Psoas muscle (tissue), 8 donors: ENCODE results near the gene TMEM200A. TPM values are rescaled to one million over a fixed set of nuclear protein-coding genes. Genes with fewer than 3 reads are reported as not detected.

Experiments used
- ATAC-seq, 4 donors: fragments of 200-7000 bp; cut with Tn5 transposase; one replicate each; pipeline ENCODE4 v1.9.1; 2020; ENCODE audit warnings: moderate library complexity in 3 of 4, mild to moderate bottlenecking in 2 of 4
- DNase-seq, 2 donors: peaks; one replicate each; pipeline ENCODE4 v3.0.0-alpha.2; 2020
- H3K27ac ChIP-seq: fragments of 200-600 bp; one replicate; pipeline ENCODE4 v1.8.0; 2022
- H3K27me3 ChIP-seq, 3 donors: fragments of 200-600 bp in 1 of 3; one replicate each; pipeline versions ENCODE4 v1.6.1 to v1.8.0; 2013 to 2022; ENCODE audit warnings: low read length in 2 of 3, mild to moderate bottlenecking in 2 of 3, moderate library complexity in 1 of 3; ENCODE audit not compliant: insufficient read depth in 3 of 3
- H3K36me3 ChIP-seq, 2 donors: fragments of 200-600 bp in 1 of 2; one replicate each; pipeline versions ENCODE4 v1.6.1 to v1.8.0; 2013 to 2022; ENCODE audit warnings: low read depth in 1 of 2, mild to moderate bottlenecking in 1 of 2, moderate library complexity in 1 of 2; ENCODE audit not compliant: insufficient read depth in 1 of 2
- H3K4me1 ChIP-seq: fragments of 200-600 bp; one replicate; pipeline ENCODE4 v1.8.0; 2022
- H3K4me3 ChIP-seq: fragments of 200-600 bp; one replicate; pipeline ENCODE4 v1.8.0; 2022; ENCODE audit warnings: mild to moderate bottlenecking
- H3K9me3 ChIP-seq: fragments of 200-600 bp; one replicate; pipeline ENCODE4 v1.8.0; 2022
- CTCF ChIP-seq: fragments of 200-600 bp; IDR thresholded peaks from one replicate; pipeline ENCODE4 v1.8.0; 2022; ENCODE audit warnings: antibody characterized with exemption
- WGBS, 3 donors: extraction: QIAGEN DNeasy Blood & Tissue Kit; methylation state at CpG; one replicate each; pipeline versions ENCODE4 v1.1.6 to v1.1.7; 2013; 5-methylcytosine and 5-hydroxymethylcytosine counted together
- intact Hi-C, 2 donors: fragments of 100-400 bp; cut with DNase I; formaldehyde crosslinking; loops; one replicate each; pipeline versions ENCODE4 v1.11.0 to v1.14.2; 2022
- polyA plus RNA-seq, 3 donors: library from polyadenylated mRNA; stranded (reverse); fragments of 200-250 nt; gene quantifications; one replicate each; pipeline ENCODE4 v1.2.3, GENCODE V29; 2013
- total RNA-seq, 4 donors: library from RNA; stranded (reverse); fragmentation: NEBNext Ultra II Directional in 2 of 4; extraction: Animal tissue kit (Norgen Biotek cat#: 25700) in 2 of 4; gene quantifications; one replicate each; pipeline versions ENCODE4 v1.2.1 to v1.2.4, GENCODE V29; 2021 to 2023
- donor health status: healthy with polysubstance abuse.
- donor health status: DM: no; HTN: no; CAD: no; lungs with moderate emphysema.
- donor health status: Bipolar disorder and iron deficiency.
- donor health status: healthy.
- donor health status: DM: yes; HTN: yes; CAD: no.
- donor health status: DM: no; HTN: no; CAD: no.
- donor health status: DM: no; HTN: no; CAD: no.
- donor health status: DM: yes; HTN: yes; CAD: no.

TMEM200A gene
- total and polyA plus RNA-seq, 7 donors, result 0.05 to 0.81 (median 0.12) TPM

GRCh38 chr6:130377915-130378314, 12.1 kb downstream of the TMEM200A start:
- Histone ChIP-seq H3K27me3 (no peaks in the 10 kb centered on the region), H3K36me3 (no peaks in the 10 kb centered on the region), H3K9me3 (no peaks in the 10 kb centered on the region), H3K4me1 (no peaks in the 10 kb centered on the region), H3K4me3 (no peak overlapping the region), H3K27ac (no peak overlapping the region)
- 93 to 96% (median 94%) methylated on average over 2 of the region's 2 CpGs for WGBS, 3 donors
- intact Hi-C loops, result no loop called here
- TF ChIP-seq CTCF, result no peak
- no peak for DNase-seq
- no peak for ATAC-seq

GRCh38 chr6:130379223-130379622, 13.4 kb downstream of the TMEM200A start:
- no peak overlapping the region for H3K4me3 ChIP-seq
- no peaks in the 10 kb centered on the region for H3K27me3 ChIP-seq
- DNase-seq (no peak), ATAC-seq (no peak)
- H3K4me1 ChIP-seq, result no peaks in the 10 kb centered on the region
- TF ChIP-seq CTCF, result no peak
- no peak overlapping the region for H3K27ac ChIP-seq
- no peaks in the 10 kb centered on the region for H3K9me3 ChIP-seq
- no peaks in the 10 kb centered on the region for H3K36me3 ChIP-seq
- intact Hi-C loops, result no loop called here
- 85 to 89% (median 86%) methylated on average over 3 of the region's 3 CpGs for WGBS, 3 donors

- Histone ChIP-seq H3K4me3 (no peak overlapping the region), H3K4me1 (no peaks in the 10 kb centered on the region), H3K9me3 (no peaks in the 10 kb centered on the region), H3K27me3 (no peaks in the 10 kb centered on the region), H3K36me3 (no peaks in the 10 kb centered on the region), H3K27ac (no peak overlapping the region)
- intact Hi-C loops, result no loop called here
- no peak for TF ChIP-seq CTCF
- ATAC-seq, result no peak
- DNase-seq, result no peak
Observed at GRCh38 chr6:130381012-130381411, 15.2 kb downstream of the TMEM200A start.

GRCh38 chr6:130381459-130382380, 15.9 kb downstream of the TMEM200A start:
- no peak for TF ChIP-seq CTCF
- H3K4me3 ChIP-seq, result no peak overlapping the region
- DNase-seq (no peak), ATAC-seq (no peak)
- intact Hi-C loops, result no loop called here
- H3K9me3 ChIP-seq, result no peaks in the 10 kb centered on the region
- no peak overlapping the region for H3K27ac ChIP-seq
- H3K36me3 ChIP-seq, result no peaks in the 10 kb centered on the region
- H3K4me1 ChIP-seq, result no peaks in the 10 kb centered on the region
- 77 to 79% (median 78%) methylated on average over 7 of the region's 7 CpGs for WGBS, 3 donors
- no peaks in the 10 kb centered on the region for H3K27me3 ChIP-seq
